ENCODE data around the gene RFX1.
"Not testable (repeated sequence)": the region's sequence is repeated elsewhere in the genome, so short reads cannot be mapped to it uniquely, and the experiment has no call there.

The RFX1 gene

GRCh38 chr19:14026652-14027192, 20.6 kb upstream of the RFX1 start:
- not testable (repeated sequence) for DNase-seq

- DNase-seq = peak in 1 of 2 donors; percentile 42
Measured at GRCh38 chr19:14023404-14024235, 17.5 kb upstream of the RFX1 start.

DNA sequence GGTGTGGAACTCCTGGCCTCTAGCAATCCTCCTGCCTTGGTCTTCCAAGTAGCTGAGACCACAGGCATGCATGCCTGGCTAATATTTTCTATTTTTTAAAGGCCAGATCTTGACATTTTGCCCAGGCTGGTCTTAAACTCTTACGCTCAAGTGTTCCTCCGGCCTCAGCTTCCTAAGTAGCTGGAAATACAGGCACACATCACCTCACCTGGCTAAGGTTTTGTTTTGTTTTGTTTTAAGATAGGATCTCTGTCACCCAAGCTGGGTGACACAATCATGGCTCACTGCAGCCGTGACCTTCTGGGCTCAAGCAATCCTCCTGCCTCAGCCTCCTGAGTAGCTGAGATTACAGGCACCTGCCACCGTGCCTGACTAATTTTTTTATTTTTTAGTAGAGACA, 16.3 kb upstream of the RFX1 start:
- DNase-seq = no peak

DNA sequence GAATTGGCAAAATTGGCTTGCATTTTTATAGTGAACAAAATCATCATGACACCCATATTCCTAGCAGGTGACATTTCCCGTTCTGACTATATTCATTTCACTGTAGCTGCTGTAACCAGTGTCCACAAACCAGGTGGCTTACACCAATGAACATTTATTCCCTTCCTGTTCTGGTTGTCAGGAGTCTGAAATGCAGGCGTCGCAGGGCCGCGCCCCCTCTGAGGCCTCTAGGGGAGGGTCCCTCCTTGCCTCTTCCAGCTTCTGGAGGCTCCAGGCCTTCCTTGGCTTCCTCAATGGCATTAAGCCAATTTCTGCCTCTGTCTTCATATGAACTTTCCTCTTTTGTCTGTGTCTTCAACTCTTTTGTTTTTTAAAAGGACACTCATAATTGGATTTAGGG, 15.4 kb upstream of the RFX1 start:
- DNase-seq = no peak

GRCh38 chr19:14019739-14020138, 13.6 kb upstream of the RFX1 start:
- not testable (repeated sequence) for DNase-seq

DNA sequence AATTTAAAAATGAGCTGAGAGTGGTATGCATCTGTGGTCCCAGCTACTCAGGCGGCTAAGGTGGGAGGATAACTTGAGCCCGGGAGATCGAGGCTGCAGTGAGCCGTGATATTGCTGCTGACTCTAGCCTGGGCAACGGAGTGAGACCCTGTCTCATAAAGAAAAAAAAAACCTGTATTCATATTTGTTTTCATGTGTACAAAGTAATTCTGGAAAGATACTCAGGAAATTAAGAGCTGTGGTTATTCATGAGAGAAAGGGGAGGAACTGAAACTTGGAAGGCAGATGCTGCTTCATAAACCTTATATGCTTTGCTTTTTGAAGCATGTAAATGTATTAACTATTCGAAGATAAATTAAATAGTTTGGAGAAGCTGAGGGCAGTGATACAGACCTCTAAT, 13.0 kb upstream of the RFX1 start:
- DNase-seq = no peak

DNA sequence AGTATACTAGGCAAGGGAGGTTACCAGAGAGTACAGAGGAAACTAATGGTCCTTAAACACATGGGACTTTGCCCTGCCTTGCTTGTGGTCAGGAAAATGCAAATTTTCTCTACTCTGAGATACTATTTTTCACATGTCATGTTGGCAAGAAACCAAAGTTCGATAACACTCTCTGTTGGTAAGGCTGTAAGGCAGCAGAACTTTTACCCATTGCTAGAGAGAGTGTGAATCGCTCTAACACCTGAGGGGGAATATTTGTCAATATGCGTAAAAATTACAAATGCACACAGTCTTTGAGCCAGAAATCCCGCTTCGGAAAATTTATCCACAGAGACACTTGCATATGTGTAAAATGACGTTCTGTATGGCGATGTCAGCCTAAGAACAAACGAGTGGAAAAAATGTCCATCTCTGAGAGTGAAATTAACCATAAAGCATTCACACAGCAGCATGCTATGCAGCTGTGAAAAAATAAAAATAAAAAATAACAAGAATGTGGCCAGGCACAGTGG, 9.5 kb upstream of the RFX1 start:
- DNase-seq = no peak

DNA sequence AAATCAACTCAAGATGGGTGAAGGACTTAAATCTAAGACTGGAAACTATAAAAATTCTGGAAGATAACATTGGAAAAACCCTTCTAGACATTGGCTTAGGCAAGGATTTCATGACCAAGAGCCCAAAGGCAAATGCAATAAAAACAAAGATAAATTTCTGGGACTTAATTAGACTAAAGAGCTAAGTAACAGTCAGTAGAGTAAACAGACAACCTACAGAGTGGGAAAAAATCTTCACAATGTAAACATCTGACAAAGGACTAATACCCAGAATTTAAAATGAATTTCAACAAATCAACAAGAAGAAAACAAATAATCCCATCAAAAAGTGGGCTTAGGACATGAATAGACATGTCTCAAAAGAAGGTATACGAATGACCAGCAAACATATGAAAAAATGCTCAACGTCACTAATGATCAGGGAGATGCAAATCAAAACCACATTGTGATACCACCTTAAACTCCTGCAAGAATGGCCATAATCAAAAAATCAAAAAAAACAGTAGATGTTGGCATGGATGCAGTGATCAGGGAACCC, 6.3 kb upstream of the RFX1 start:
- DNase-seq = no peak

DNA sequence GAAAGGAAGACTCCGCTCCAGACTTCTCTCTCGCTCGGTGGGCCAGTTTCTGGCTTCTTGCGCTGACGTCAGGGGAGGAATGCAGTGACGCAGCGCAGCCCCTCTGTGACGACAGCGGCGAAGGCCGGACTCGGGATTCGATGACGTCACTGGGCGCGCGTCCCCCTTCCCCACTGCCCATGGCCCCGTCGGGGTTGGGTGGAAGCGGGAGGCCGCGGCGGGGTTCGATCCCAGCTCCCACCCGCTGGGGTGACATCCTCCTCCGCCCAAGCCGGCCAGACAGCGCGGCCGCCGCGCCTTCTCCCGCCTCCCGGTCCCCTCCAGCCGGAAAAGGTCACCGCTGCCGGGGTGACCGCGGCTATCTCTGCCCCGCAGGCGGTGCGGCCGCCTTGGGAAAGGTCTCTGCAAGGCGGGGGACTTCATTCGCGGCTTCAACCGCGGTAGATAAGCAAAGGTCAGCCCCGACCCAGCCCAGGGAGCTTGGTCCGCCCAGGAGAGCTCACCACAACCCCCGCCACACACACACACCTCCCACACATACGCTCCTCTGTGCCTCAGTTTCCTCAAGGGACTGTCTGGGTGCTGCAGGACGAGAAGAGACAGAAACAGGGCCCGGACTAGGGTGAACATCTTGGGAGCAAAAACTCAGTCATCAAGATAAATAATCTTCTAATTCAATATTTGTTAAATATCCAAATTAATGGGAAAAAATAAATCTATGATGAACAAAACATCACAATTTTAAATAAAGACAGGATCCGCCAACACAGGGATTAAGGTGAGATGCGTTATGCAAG, 844 bp upstream of the RFX1 start:
- peak in 1 of 2 donors; percentile 84 for DNase-seq

GRCh38 chr19:14005349-14006084, 603 bp downstream of the RFX1 start:
- DNase-seq = peak; percentile 91 to 94

- DNase-seq = no peak
Measured at GRCh38 chr19:14004619-14005348, 1.3 kb downstream of the RFX1 start.

GRCh38 chr19:14003251-14004055, 2.7 kb downstream of the RFX1 start:
- no peak for DNase-seq

DNA sequence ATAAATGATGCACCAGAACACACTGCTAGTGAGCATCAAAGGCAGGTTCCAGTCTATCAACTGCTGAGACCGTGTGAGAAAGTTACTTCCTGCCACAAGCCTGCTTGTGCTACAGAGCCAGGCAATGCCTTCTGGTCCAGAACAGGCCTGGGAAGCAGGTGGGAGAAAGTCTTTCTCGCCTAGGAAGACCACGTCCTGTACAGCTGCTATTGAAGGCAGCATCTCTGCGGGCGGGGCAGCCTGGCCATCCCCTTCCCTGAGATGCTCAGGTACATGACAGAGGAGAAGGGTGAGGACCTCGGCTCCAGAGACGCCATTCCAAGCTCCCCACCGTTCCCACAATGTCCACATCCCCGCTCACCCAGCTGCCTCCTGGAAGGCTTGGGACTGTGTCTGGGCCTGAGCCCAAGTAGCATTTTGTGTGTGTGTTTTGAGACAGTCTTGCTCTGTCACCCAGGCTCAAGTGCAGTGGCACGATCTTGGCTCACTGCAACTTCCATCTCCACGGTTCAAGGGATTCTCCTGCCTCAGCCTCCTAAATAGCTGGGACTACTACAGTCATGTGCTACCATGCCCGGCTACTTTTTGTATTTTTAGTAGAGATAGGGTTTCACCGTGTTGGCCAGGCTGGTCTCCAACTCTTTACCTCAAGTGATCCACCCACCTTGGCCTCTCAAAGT, 3.4 kb downstream of the RFX1 start:
- DNase-seq = no peak

DNA sequence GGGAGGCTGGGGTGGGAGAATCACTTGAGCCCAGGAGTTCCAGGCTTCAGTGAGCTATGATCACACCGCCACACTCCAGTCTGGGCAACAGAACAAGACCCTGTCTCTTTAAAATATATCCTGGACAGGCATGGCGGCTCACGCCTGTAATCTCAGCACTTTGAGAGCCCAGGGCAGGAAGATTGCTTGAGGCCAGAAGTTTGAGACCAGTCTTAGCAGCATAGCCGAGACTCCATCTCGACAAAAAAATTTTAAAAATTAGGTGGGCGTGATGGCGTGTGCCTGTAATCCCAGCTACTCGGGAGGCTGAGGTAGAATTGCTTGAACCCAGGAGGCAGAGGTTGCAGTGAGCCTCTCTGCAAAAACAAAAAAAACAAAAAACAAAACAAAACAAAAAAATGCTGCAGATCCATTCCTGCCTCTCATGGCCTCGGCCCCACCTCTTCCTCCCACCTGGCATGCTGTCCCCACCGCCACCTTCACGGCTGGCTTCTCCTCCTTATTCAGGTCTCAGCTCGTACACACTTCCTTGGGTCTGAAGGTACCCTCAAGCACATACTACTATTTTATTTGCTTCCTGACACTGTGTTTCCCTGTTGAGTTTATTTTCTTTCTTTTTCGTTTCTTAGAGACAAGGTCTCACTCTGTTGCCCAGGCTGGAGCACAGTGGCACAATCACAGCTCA, 5.3 kb downstream of the RFX1 start:
- no peak for DNase-seq

DNA sequence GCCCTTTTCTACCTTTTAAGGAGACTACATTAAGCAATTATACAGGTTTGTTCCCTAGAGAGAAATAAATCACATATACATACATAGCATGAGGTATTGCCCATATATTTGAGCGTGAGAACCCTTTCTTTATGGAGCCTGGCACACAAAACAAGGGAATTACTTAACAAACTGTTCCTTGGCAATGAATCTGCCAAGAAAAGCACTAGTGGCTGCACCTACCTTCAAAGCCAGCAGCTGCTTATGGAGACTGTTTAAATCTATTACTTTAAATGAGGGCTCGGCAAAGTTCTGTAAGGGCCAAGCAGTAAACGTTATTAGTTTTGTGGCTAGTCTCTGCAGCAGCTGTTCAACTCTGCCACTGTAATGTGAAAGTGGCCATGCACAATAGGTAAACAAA, 7.0 kb downstream of the RFX1 start:
- DNase-seq = no peak

DNA sequence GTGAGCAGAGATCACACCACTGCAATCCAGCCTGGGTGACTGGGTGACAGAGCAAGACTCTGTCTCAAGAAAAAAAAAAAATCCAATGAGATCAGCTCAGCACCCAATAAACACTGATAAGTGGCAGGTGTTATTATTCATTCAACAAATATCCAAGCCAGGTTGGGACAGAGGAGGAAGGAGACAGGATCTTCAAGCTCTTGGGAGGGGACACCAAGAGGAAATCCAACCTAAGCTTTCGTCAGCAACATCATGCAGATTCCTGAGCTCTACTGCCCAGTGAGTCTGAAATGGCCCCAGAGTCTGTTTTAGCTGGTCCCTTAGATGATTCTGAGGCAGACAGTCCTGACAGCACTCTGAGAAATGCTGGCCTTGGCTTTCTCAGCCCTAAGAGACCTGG, 7.7 kb downstream of the RFX1 start:
- DNase-seq = no peak

GRCh38 chr19:13997631-13997962, 8.5 kb downstream of the RFX1 start:
- DNase-seq = no peak

- DNase-seq = no peak
Measured at GRCh38 chr19:13996928-13997630, 9.0 kb downstream of the RFX1 start.
